AG20443 (cell line): Measurements from ENCODE around the gene KCNN4.
"Not testable (repeated sequence)": the region's sequence is repeated elsewhere in the genome, so short reads cannot be mapped to it uniquely, and the experiment has no call there.

Source experiments
- DNase-seq: peaks from one replicate; pipeline ENCODE4 v3.0.0; 2012; ENCODE audit warnings: low spot score, mixed read lengths

KCNN4 gene

DNA sequence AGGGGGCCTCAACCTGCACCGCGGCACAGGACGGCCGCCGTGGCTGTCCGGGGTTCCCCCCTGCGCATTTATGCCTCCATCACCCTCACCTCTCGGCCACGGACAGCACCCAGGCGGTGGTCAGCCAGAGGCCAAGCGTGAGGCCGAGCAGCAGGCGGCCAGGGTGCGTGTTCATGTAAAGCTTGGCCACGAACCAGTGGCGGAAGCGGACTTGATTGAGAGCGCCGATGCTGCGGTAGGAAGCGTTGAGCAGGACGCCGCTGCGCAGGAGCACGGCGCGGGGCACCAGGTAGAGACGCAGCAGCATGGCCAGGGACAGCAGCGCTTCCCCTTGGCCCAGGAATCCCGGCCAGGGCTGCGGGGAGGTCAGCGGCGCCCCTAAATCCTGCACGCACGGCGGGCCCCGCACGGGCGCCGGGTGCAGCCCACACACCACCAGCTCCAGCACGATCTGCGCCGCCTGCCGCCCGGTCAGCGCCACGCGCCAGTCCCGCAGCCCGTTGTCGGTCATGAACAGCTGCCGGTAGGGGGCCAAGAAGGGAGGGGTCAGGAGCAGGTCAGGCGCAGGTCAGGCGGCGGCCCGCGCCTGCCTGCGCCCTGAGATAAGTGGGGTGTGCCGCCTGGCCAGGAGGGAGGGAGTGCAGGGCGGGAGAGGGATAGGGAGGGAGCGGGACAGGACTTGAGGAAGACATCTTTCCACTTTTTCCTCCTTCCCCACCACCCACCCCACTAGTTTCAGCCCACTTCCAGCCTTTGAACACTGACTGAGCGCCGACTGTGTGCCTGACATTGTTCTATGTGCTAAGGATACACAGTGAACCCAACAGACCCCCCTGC is 6.5 kb downstream of the KCNN4 start:
- DNase-seq: peak; percentile 82

GRCh38 chr19:43773725-43774102 is 7.1 kb downstream of the KCNN4 start:
- DNase-seq: no peak

- DNase-seq: no peak
Measured at GRCh38 chr19:43769256-43769655, 11.5 kb downstream of the KCNN4 start.

DNA sequence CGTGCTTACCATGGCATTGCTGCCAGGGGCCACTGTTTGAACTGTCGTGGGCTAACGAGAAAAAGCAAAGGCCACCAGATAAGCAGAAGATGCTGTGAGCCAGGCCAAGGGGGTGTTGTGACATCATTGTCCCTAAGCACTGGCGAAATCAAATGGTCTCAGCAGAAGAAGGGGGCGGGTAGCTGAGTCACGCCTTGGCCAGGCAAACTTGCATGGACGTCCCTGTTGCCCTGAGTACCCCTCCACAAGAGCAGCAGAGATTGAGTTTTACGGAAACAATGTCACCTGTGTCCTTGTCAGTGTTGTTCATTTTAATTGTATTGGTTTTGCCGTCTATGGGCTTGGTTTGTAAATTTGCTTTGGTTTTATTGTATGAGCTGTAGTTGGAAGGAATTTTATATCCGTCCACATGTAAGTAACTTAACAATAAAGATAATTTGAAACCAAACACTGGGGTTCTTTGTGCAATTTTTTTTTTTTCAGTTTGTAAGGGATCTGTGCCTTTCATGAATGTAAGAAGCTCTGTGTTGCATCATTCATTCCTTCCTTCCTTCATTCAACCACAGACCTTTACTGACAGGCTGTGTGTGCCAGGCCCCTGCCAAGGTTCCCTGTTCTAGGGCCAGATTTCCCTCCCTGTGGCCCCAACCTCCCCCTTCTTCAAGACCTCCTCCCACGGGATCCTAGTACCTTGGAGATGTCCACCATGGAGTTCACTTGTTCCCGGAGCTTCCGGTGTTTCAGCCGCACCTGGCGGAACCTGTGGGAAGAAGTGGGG is 12.3 kb downstream of the KCNN4 start:
- no peak for DNase-seq

GRCh38 chr19:43767818-43768217 is 13.0 kb downstream of the KCNN4 start:
- no peak for DNase-seq

DNA sequence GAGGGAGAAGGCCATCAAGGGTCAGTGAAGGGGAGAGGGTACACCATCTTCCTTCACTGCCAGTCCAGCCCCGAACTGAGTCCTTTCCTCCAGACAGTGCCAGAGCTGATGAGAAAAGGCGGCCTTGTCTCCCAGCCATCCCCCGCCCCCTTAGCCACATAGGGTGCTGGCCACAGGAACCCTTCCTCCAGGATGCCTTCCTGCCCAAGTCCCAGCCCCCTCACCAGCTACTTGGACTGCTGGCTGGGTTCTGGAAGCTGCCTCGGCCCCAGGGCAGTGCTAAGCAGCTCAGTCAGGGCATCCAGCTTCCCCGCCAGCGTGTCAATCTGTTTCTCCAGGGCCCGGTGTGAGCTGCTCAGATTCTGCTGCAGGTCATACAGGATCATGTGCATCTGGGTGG is 13.5 kb downstream of the KCNN4 start:
- no peak for DNase-seq

- no peak for DNase-seq
Measured at GRCh38 chr19:43766755-43767043, 14.1 kb downstream of the KCNN4 start.

GRCh38 chr19:43765109-43765876 is 15.5 kb downstream of the KCNN4 start:
- DNase-seq: peak; percentile 92

DNA sequence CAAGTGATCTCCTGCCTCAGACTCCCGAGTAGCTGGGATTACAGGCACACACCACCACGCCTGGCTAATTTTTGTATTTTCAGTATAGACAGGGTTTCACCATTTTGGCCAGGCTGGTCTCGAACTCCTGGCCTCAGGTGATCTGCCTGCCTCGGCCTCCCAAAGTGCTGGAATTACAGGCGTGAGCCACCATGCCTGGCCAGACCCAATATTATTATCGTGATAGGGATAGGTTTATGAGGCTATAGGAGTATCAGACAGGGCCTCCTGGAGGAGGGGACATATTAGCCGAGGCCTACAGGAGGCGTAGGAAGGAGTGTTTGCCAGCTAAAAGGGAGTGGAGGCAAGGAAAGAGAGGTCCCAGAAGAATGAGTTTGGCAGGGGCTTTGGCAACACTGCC is 16.1 kb downstream of the KCNN4 start:
- not testable (repeated sequence) for DNase-seq

- peak; percentile 45 for DNase-seq
Measured at GRCh38 chr19:43763473-43763939, 17.3 kb downstream of the KCNN4 start.

DNA sequence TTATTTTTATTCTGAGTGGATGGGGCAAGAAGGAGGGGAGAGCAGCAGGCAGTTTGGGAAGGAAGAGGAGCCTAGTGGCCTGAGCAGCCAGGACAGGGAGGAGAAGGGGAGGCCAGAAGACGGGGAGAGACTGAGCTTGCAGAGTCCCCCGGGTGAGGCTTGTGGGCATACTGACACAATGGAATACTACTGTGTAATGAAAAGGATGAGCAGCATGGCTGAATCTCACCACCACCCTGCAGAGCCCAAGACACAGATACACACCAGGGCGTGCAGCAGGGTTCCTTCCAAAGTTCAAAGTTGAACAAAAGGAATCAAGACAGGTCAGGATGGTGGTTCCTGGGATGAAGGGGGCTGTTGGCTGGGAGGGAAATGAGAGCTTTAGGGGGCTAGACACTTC is 18.0 kb downstream of the KCNN4 start:
- no peak for DNase-seq

- DNase-seq: no peak
Measured at GRCh38 chr19:43760941-43761340, 19.8 kb downstream of the KCNN4 start.

- peak; percentile 66 for DNase-seq
Measured at GRCh38 chr19:43759515-43759914, 21.3 kb downstream of the KCNN4 start.

- DNase-seq: peak; percentile 80
Measured at GRCh38 chr19:43755256-43755801, 25.4 kb downstream of the KCNN4 start.

GRCh38 chr19:43754503-43755255 is 26.1 kb downstream of the KCNN4 start, which contains the start of gene SMG9:
Gene SMG9, minus strand, starts transcription at chr19:43754962. Its CDS starts 4,221 bp downstream, at chr19:43750741.
- DNase-seq: peak; percentile 99

DNA sequence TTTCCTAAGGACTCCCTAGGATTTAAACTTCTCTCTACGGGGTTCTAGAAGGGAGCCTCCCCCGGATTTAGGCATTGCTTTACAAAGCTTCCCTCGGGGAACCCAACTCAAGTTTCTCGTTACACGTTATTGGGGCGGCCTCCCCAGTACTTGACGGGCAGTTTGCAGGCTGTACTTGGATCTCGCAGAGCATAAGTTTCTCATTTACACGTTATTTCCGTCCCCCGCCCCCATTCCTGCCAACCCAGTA is 26.6 kb downstream of the KCNN4 start:
- no peak for DNase-seq

GRCh38 chr19:43752287-43752875 is 28.4 kb downstream of the KCNN4 start:
- DNase-seq: no peak

- DNase-seq: peak; percentile 24
Measured at GRCh38 chr19:43751466-43752220, 29.1 kb downstream of the KCNN4 start.

- no peak for DNase-seq
Measured at GRCh38 chr19:43749898-43750297, 30.9 kb downstream of the KCNN4 start.

DNA sequence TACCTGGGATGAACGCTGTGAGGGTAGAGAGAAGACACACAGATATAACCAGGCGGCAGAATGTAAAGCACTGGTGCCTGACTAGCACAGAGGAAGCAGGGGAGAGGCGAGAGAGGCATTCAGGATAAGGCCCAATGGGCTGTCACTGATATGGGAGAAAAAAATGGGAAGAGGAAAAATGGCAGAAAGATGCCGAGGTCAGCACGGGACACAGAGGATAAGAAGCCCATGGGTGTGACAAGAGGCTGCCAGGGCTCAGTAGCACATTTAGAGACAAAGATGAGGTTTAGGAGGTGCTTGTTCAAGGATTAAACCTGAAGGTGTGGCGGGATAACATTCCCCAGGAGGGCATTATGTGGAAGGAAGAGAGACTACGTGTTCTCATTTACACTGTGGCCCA is 31.6 kb downstream of the KCNN4 start:
- no peak for DNase-seq

DNA sequence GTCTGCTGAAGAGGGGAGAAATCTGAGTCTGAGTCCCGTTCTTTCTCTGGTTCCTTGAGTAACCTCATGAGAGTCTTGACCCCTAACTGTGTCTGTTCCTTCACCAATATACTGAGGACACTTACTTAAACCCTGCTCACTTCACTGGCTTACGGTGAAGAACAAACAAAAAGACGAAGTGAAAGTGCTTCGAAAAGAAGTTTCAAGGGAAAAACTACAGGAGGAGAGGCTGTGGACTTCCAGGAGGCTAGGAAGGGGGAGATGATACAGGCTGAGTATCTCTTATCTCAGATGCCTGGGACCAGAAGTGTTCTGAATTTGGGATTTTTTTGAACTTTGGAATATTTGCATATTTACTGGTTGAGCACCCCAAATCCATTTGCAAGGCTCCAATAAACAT is 32.1 kb downstream of the KCNN4 start:
- DNase-seq: no peak
